ENCODE results near the gene MED6.

DNA sequence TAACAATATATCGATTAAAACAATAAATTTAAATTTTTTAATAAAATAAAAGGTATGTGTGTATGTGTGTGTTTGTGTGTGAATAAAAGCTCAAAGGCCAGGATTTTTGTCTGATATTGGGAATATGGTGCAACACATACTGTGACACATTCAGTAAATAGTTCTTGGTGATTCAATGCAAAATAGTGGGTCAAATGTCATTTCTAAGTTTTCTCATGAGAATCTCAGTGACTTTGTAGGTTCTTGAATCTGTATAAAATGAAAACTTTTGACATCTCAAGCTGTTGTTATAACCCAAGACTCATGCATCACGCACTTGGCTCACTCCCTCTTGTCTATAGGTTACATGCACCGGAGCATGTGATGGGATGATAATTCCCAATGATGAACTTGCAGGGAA lies 16.2 kb upstream of the MED6 start:
- TF ChIP-seq, protein P1, sequence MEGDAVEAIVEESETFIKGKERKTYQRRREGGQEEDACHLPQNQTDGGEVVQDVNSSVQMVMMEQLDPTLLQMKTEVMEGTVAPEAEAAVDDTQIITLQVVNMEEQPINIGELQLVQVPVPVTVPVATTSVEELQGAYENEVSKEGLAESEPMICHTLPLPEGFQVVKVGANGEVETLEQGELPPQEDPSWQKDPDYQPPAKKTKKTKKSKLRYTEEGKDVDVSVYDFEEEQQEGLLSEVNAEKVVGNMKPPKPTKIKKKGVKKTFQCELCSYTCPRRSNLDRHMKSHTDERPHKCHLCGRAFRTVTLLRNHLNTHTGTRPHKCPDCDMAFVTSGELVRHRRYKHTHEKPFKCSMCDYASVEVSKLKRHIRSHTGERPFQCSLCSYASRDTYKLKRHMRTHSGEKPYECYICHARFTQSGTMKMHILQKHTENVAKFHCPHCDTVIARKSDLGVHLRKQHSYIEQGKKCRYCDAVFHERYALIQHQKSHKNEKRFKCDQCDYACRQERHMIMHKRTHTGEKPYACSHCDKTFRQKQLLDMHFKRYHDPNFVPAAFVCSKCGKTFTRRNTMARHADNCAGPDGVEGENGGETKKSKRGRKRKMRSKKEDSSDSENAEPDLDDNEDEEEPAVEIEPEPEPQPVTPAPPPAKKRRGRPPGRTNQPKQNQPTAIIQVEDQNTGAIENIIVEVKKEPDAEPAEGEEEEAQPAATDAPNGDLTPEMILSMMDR (IDR thresholded peaks at IDR 0.05 in 8 of 11, conservative IDR thresholded peaks at IDR 0.05 in 3 of 11), result no peak
- no peak for TF ChIP-seq POLR2A (IDR thresholded peaks at IDR 0.05)

Data from spleen (tissue), 7 donors.